Left renal cortex interstitium (tissue), 4 donors: Measurements from ENCODE around the gene ADORA1. TPM values are rescaled to one million over a fixed set of nuclear protein-coding genes. Genes with fewer than 3 reads are reported as not detected.

Source experiments
- DNase-seq, 4 donors: peaks; one replicate each; pipeline ENCODE4 v3.0.0-alpha.2; 2013; ENCODE audit warnings: low read depth in 4 of 4, low spot score in 2 of 4, missing footprints in 1 of 4
- polyA plus RNA-seq, 4 donors: library from polyadenylated mRNA; unstranded; fragments of 120-200 nt; gene quantifications; one replicate each; pipeline ENCODE4 v1.2.1, GENCODE V29; 2013; ENCODE audit not compliant: insufficient read length in 4 of 4

Gene ADORA1
- polyA plus RNA-seq, 4 donors, result 3.7 to 8.7 (median 5.9) TPM

- DNase-seq, result no peak
Observed at GRCh38 chr1:203181586-203182386, 54.3 kb downstream of the ADORA1 start.

GRCh38 chr1:203182387-203182953, 54.9 kb downstream of the ADORA1 start:
- DNase-seq, result no peak

- DNase-seq, result no peak
Observed at GRCh38 chr1:203183828-203184227, 56.3 kb downstream of the ADORA1 start.

GRCh38 chr1:203184467-203184866, 56.9 kb downstream of the ADORA1 start:
- DNase-seq, result no peak

- DNase-seq, result no peak
Observed at GRCh38 chr1:203185061-203185461, 57.5 kb downstream of the ADORA1 start.

- DNase-seq, result no peak
Observed at GRCh38 chr1:203185585-203185984, 58.1 kb downstream of the ADORA1 start.

- no peak for DNase-seq
Observed at GRCh38 chr1:203186091-203186445, 58.5 kb downstream of the ADORA1 start.

- DNase-seq, result no peak
Observed at GRCh38 chr1:203186446-203187303, 59.1 kb downstream of the ADORA1 start, which contains the start of gene CHI3L1. TSS of gene CHI3L1 (minus strand) at chr1:203186704. CDS start at chr1:203186623, 81 bp downstream.

- no peak for DNase-seq
Observed at GRCh38 chr1:203187304-203187685, 59.8 kb downstream of the ADORA1 start.

- DNase-seq, result no peak
Observed at GRCh38 chr1:203187689-203188264, 60.3 kb downstream of the ADORA1 start.

GRCh38 chr1:203188686-203189232, 61.2 kb downstream of the ADORA1 start:
- DNase-seq, result no peak

- DNase-seq, result no peak
Observed at GRCh38 chr1:203189951-203190352, 62.4 kb downstream of the ADORA1 start.

- DNase-seq, result no peak
Observed at GRCh38 chr1:203190949-203191348, 63.4 kb downstream of the ADORA1 start.

- DNase-seq, result no peak
Observed at GRCh38 chr1:203196371-203196770, 68.8 kb downstream of the ADORA1 start.

- DNase-seq, result no peak
Observed at GRCh38 chr1:203197625-203198024, 70.1 kb downstream of the ADORA1 start.

- DNase-seq, result no peak
Observed at GRCh38 chr1:203199002-203199401, 71.5 kb downstream of the ADORA1 start.

GRCh38 chr1:203199481-203199815, 71.9 kb downstream of the ADORA1 start:
- DNase-seq, result no peak

- DNase-seq, result no peak
Observed at GRCh38 chr1:203199816-203200571, 72.5 kb downstream of the ADORA1 start.

- no peak for DNase-seq
Observed at GRCh38 chr1:203200916-203201315, 73.4 kb downstream of the ADORA1 start.
